K562 (cell line): ENCODE data around the gene RGS19. TPM values are rescaled to one million over a fixed set of nuclear protein-coding genes. Genes with fewer than 3 reads are reported as not detected.

Experiments used
- ATAC-seq: fragments of 200-7000 bp; cut with Tn5 transposase; 3 replicates; pipeline ENCODE4 v1.9.1; 2020; ENCODE audit warnings: moderate library complexity
- BruUV-seq: library from RNA; stranded (reverse); fragments of 400-500 nt; replicated peaks from 2 replicates; lab custom pipeline; 2021; lab: Mats Ljungman, UMichigan
- CTCF ChIA-PET: fragments of 300-600 bp; formaldehyde crosslinking; extraction: SDS; loops from one replicate; lab custom pipeline; 2021; ENCODE audit warnings: low intra/inter-chr PET ratio; lab: Yijun Ruan, JAX
- POLR2A ChIA-PET: fragments of 300-600, 350-650 bp; sonication (Branson Sonifier 250); formaldehyde crosslinking; extraction: SDS; loops from one replicate; lab custom pipeline; 2021; ENCODE audit warnings: antibody characterized with exemption, inconsistent platforms; lab: Yijun Ruan, JAX
- DNase-seq, 4 experiments: peaks; one replicate each; pipeline versions ENCODE4 v3.0.0 to v3.0.0-alpha.2; 2011 to 2018; ENCODE audit warnings: low spot score in 3 of 4, mixed read lengths in 3 of 4; ENCODE audit errors: extremely low read depth in 1 of 4
- FAIRE-seq: peaks from 2 replicates; lab custom pipeline; 2011; peaks lifted over from hg19 to GRCh38; lab: Jason Lieb, UNC
- H2AFZ ChIP-seq: 2 replicates; pipeline ENCODE4 v1.6.0; 2011; ENCODE audit warnings: low read depth, low read length, control low read depth, inconsistent platforms
- H3K27ac ChIP-seq: fragments of 200-600 bp; 3 replicates; pipeline ENCODE4 v1.8.0; 2011; ENCODE audit warnings: low read depth, mild to moderate bottlenecking, control low read depth, inconsistent platforms, low read length, moderate library complexity, mixed read lengths; ENCODE audit errors: extremely low read depth
- H3K27me3 ChIP-seq, 2 experiments: fragments of 300-600 bp in 1 of 2; 2 replicates in 1 of 2; 3 replicates in 1 of 2; pipeline versions ENCODE4 v1.6.0 to v1.8.0; 2011; ENCODE audit warnings: inconsistent platforms in 2 of 2, low read length in 2 of 2, mild to moderate bottlenecking in 1 of 2, mixed read lengths in 1 of 2, moderate library complexity in 1 of 2; ENCODE audit not compliant: control insufficient read depth in 2 of 2, insufficient read depth in 2 of 2
- H3K36me3 ChIP-seq: fragments of 300-600 bp; 3 replicates; pipeline ENCODE4 v1.8.0; 2011; ENCODE audit warnings: mild to moderate bottlenecking, low read length, inconsistent platforms; ENCODE audit not compliant: control insufficient read depth, insufficient read depth
- H3K4me1 ChIP-seq, 2 experiments: fragments of 200-600 bp in 1 of 2; replicated peaks in 1 of 2; 2 replicates in 1 of 2; 3 replicates in 1 of 2; pipeline versions ENCODE4 v1.5.1 to v1.8.0; 2011; ENCODE audit warnings: inconsistent platforms in 2 of 2, low read length in 2 of 2, mild to moderate bottlenecking in 1 of 2, mixed read lengths in 1 of 2, moderate library complexity in 1 of 2; ENCODE audit not compliant: control insufficient read depth in 2 of 2, insufficient read depth in 2 of 2
- H3K4me2 ChIP-seq: 2 replicates; pipeline ENCODE4 v1.6.1; 2011; ENCODE audit warnings: low read length, control low read depth, inconsistent platforms, mixed read lengths; ENCODE audit not compliant: insufficient read depth
- H3K4me3 ChIP-seq: fragments of 200-600 bp; sonication (generic), shearing (Covaris generic); 2 replicates; pipeline ENCODE4 v1.5.1; 2016; ENCODE audit warnings: control low read depth, inconsistent platforms
- H3K79me2 ChIP-seq: fragments of 200-600 bp; 3 replicates; pipeline ENCODE4 v1.8.0; 2011; ENCODE audit warnings: low read length, inconsistent platforms; ENCODE audit not compliant: control insufficient read depth, insufficient read depth
- H3K9ac ChIP-seq, 2 experiments: 2 replicates each; pipeline versions ENCODE4 v1.6.0 to v1.6.1; 2011; ENCODE audit warnings: low read depth in 2 of 2, low read length in 2 of 2, control low read depth in 1 of 2, inconsistent platforms in 1 of 2, mild to moderate bottlenecking in 1 of 2, mixed read lengths in 1 of 2; ENCODE audit not compliant: insufficient read depth in 1 of 2
- H3K9me1 ChIP-seq: one replicate; pipeline ENCODE4 v1.6.0; 2011; ENCODE audit warnings: inconsistent platforms, mild to moderate bottlenecking, low read length, moderate library complexity; ENCODE audit not compliant: control insufficient read depth, insufficient read depth
- H3K9me3 ChIP-seq: replicated peaks from 2 replicates; pipeline ENCODE4 v1.5.1; 2011; ENCODE audit warnings: low read depth, low read length, inconsistent platforms; ENCODE audit not compliant: control insufficient read depth, insufficient read depth
- H4K20me1 ChIP-seq: replicated peaks from 2 replicates; pipeline ENCODE4 v1.6.1; 2011; ENCODE audit warnings: low read length, inconsistent platforms, mixed read lengths; ENCODE audit not compliant: control insufficient read depth, insufficient read depth
- C11orf30 ChIP-seq: fragments of 450-650 bp; IDR thresholded peaks from 2 replicates; pipeline ENCODE4 v1.6.1; 2016; ENCODE audit warnings: low read depth, mild to moderate bottlenecking
- CXXC5 ChIP-seq: fragments of 250-450 bp; sonication (Bioruptor Pico); IDR thresholded peaks from 2 replicates; pipeline ENCODE4 v1.8.0; 2022; ENCODE audit warnings: inconsistent platforms, mild to moderate bottlenecking, moderate library complexity
- DIDO1 ChIP-seq: fragments of 450-650 bp; IDR thresholded peaks from 2 replicates; pipeline ENCODE4 v1.6.1; 2016; ENCODE audit warnings: low read depth, missing biosample characterization, missing genetic modification characterization
- FOXJ3 ChIP-seq: sonication (generic); formaldehyde crosslinking; IDR thresholded peaks from 2 replicates; pipeline ENCODE4 v1.4.0; 2020; ENCODE audit warnings: mild to moderate bottlenecking, missing genetic modification reagents
- HIVEP1 ChIP-seq: fragments of 250-450 bp; sonication (Bioruptor Pico); IDR thresholded peaks from 2 replicates; pipeline ENCODE4 v1.4.0; 2020; ENCODE audit warnings: mild to moderate bottlenecking
- JUND ChIP-seq, 2 experiments: IDR thresholded peaks; 2 replicates in 1 of 2; 3 replicates in 1 of 2; pipeline ENCODE4 v1.6.1; 2011; ENCODE audit warnings: borderline replicate concordance in 2 of 2, low read depth in 2 of 2, low read length in 2 of 2, improper control_type of control experiment in 1 of 2, missing biosample characterization in 1 of 2, missing genetic modification characterization in 1 of 2, missing genetic modification reagents in 1 of 2
- MAZ ChIP-seq, 2 experiments: fragments of 450-650 bp in 1 of 2; sonication (generic) in 1 of 2; formaldehyde crosslinking; IDR thresholded peaks in 1 of 2; conservative IDR thresholded peaks in 1 of 2; 2 replicates each; pipeline versions ENCODE4 v1.4.0 to v1.5.0; 2020; ENCODE audit warnings: mild to moderate bottlenecking in 1 of 2, missing genetic modification reagents in 1 of 2
- PRMT5 ChIP-seq: sonication (generic); formaldehyde crosslinking; IDR thresholded peaks from 2 replicates; pipeline ENCODE4 v1.5.0; 2020; ENCODE audit warnings: missing genetic modification reagents
- RBM17 ChIP-seq: fragments of 200-400 bp; formaldehyde crosslinking; IDR thresholded peaks from 2 replicates; pipeline ENCODE4 v1.6.1; 2017; ENCODE audit warnings: low read depth, mild to moderate bottlenecking, low read length, borderline replicate concordance
- SAFB ChIP-seq: fragments of 200-400 bp; formaldehyde crosslinking; IDR thresholded peaks from 2 replicates; pipeline ENCODE4 v1.6.1; 2017; ENCODE audit warnings: low read depth, low read length, borderline replicate concordance
- SMAD3 ChIP-seq: fragments of 450-650 bp; formaldehyde crosslinking; conservative IDR thresholded peaks from 2 replicates; pipeline ENCODE4 v1.4.0; 2020; ENCODE audit warnings: mild to moderate bottlenecking
- TEAD4 ChIP-seq, 2 experiments: sonication (generic) in 1 of 2; formaldehyde crosslinking in 1 of 2; IDR thresholded peaks; 2 replicates each; pipeline versions ENCODE4 v1.6.1 to v1.8.0; 2012 to 2022; ENCODE audit warnings: borderline replicate concordance in 1 of 2, inconsistent platforms in 1 of 2, low read length in 1 of 2, mild to moderate bottlenecking in 1 of 2, missing genetic modification reagents in 1 of 2
- TFAP4 ChIP-seq: sonication (generic); formaldehyde crosslinking; IDR thresholded peaks from 2 replicates; pipeline ENCODE4 v1.8.0; 2022; ENCODE audit warnings: missing genetic modification reagents, mild to moderate bottlenecking, moderate library complexity, borderline replicate concordance
- XRCC3 ChIP-seq: fragments of 450-650 bp; IDR thresholded peaks from 2 replicates; pipeline ENCODE4 v1.6.1; 2017; ENCODE audit warnings: mild to moderate bottlenecking, moderate library complexity
- ZBTB8A ChIP-seq: fragments of 450-650 bp; IDR thresholded peaks from 2 replicates; pipeline ENCODE4 v1.6.1; 2018; ENCODE audit warnings: mild to moderate bottlenecking, moderate library complexity; ENCODE audit not compliant: partially characterized antibody
- ZFP36 ChIP-seq: fragments of 150-350 bp; IDR thresholded peaks from 2 replicates; pipeline ENCODE4 v1.6.1; 2018; ENCODE audit warnings: low read length, low read depth; ENCODE audit not compliant: partially characterized antibody
- WGBS: fragments of 100-300 bp; shearing (Covaris generic); methylation state at CpG from one replicate; pipeline ENCODE4 v1.1.6; 2016; ENCODE audit warnings: low coverage, mixed read lengths; ENCODE audit not compliant: insufficient coverage; ENCODE audit errors: missing lambda C conversion rate; 5-methylcytosine and 5-hydroxymethylcytosine counted together
- in situ Hi-C: fragments of 300-500 bp; cut with MboI; formaldehyde crosslinking; loops from 4 replicates; pipeline ENCODE4 v1.15.0; 2018; ENCODE audit warnings: inconsistent platforms, mixed read lengths
- intact Hi-C: fragments of 100-400 bp; cut with micrococcal nuclease; formaldehyde crosslinking; loops from 2 replicates; pipeline ENCODE4 v1.14.2; 2022
- polyA plus RNA-seq, 8 experiments: library from polyadenylated mRNA; depleted of rRNA in 4 of 8; stranded (reverse) in 5 of 8; unstranded in 3 of 8; fragments of >200 nt; fragmentation: Nextera tagmentation in 2 of 8; fragmentation: Illumina TruSeq in 1 of 8; extraction: Ambion mirVana in 2 of 8; extraction: Trizol in 1 of 8; gene quantifications; 2 replicates each; pipeline versions ENCODE4 v1.2.1 to v1.2.3, GENCODE V29; 2011 to 2014; ENCODE audit warnings: inconsistent platforms in 1 of 8, missing spikeins in 1 of 8
- total RNA-seq, 7 experiments: library from RNA; depleted of rRNA in 6 of 7; stranded (reverse); fragments of >200 nt in 6 of 7; fragmentation: Illumina TruSeq in 2 of 7; extraction: Trizol in 2 of 7; gene quantifications; 2 replicates each; pipeline versions ENCODE4 v1.2.1 to v1.2.3, GENCODE V29; 2011 to 2021; ENCODE audit warnings: low replicate concordance in 1 of 7
- TF ChIP-seq, protein P1 (sequence below): fragments of 450-650 bp; formaldehyde crosslinking; IDR thresholded peaks from 2 replicates; pipeline ENCODE4 v1.4.0; 2022; ENCODE audit warnings: missing genetic modification characterization

RGS19 gene
- total and polyA plus RNA-seq, 9 of the 15 experiments (the other 6 are each of a cell fraction or from before 2014, with no cell fraction given): 0.41 to 23.7 (median 14.6) TPM

DNA sequence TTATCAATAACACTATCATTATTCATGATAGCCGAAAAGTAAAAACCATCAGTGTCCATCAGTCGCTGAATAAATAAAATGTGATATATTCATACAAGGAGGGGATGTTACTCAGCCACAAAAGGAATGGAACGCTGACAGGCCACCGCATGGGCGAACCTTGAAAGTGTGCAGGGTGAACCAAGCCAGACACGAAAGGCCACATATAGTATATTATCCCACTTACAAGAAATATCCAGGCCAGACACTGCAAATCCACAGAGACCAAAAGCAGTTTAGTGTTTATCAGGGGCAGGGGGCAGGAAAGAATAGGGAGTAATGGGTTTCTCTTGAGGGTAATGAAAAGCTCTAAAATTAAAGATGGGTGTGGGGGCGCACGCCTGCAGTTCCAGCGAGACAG lies 35.5 kb downstream of the RGS19 start:
- Histone ChIP-seq H3K4me1 (peaks cover 36 to 81% of the 10 kb centered on the region in 2 experiments), H3K9me1 (peaks cover 4% of the 10 kb centered on the region), H4K20me1 (no peaks in the 10 kb centered on the region), H3K27ac (no peak overlapping the region; the same call in 2 of the 3 replicates), H2AFZ (no peak overlapping the region), H3K4me3 (no peak overlapping the region), H3K27me3 (no peaks in the 10 kb centered on the region), H3K4me2 (no peak overlapping the region), H3K79me2 (peaks cover 11% of the 10 kb centered on the region), H3K36me3 (peaks cover 12% of the 10 kb centered on the region; the same call in 1 of the 3 replicates), H3K9ac (no peak overlapping the region), H3K9me3 (no peaks in the 10 kb centered on the region)
- FAIRE-seq (no peak), DNase-seq (no peak), ATAC-seq (no peak)
- no peak for TF ChIP-seq FOXJ3
- TF ChIP-seq DIDO1: no peak
- TF ChIP-seq SMAD3 (CRISPR knock-in tag): no peak
- TF ChIP-seq ZBTB8A: no peak
- TF ChIP-seq MAZ (CRISPR knock-in tag; conservative IDR thresholded peaks at IDR 0.05 in 1 of 2, IDR thresholded peaks at IDR 0.05 in 1 of 2): no peak
- TF ChIP-seq TFAP4 (CRISPR knock-in tag): no peak
- no peak for TF ChIP-seq HIVEP1 (CRISPR knock-in tag)
- no peak for TF ChIP-seq XRCC3
- no peak for TF ChIP-seq PRMT5 (CRISPR knock-in tag)
- TF ChIP-seq ZFP36: no peak
- TF ChIP-seq SAFB: no peak
- TF ChIP-seq, protein P1, sequence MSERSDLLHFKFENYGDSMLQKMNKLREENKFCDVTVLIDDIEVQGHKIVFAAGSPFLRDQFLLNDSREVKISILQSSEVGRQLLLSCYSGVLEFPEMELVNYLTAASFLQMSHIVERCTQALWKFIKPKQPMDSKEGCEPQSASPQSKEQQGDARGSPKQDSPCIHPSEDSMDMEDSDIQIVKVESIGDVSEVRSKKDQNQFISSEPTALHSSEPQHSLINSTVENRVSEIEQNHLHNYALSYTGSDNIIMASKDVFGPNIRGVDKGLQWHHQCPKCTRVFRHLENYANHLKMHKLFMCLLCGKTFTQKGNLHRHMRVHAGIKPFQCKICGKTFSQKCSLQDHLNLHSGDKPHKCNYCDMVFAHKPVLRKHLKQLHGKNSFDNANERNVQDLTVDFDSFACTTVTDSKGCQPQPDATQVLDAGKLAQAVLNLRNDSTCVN: no peak
- no peak for TF ChIP-seq CXXC5 (CRISPR knock-in tag)
- TF ChIP-seq RBM17: no peak
- no peak for TF ChIP-seq JUND (IDR thresholded peaks at IDR 0.05; ENCODE audit: borderline replicate concordance, low read depth, low read length)
- TF ChIP-seq JUND (tag; IDR thresholded peaks at IDR 0.05; ENCODE audit: borderline replicate concordance, low read depth, low read length): no peak
- TF ChIP-seq TEAD4 (IDR thresholded peaks at IDR 0.05; ENCODE audit: low read length): no peak
- no peak for TF ChIP-seq TEAD4 (CRISPR knock-in tag; IDR thresholded peaks at IDR 0.05; ENCODE audit: borderline replicate concordance)
- no peak for TF ChIP-seq C11orf30
- ChIA-PET CTCF (no interaction called here), POLR2A (interaction anchor here (2.3 kb wide), 1 partner anchor 10 kb away, joined by 10 read pairs; no protein-coding TSS in a partner anchor)
- intact Hi-C loops: no loop called here
- in situ Hi-C loops: no loop called here
- no TSS peak for BruUV-seq
- 81% methylated on average over 9 of the region's 9 CpGs for WGBS
